IMR-90 (cell line): Measurements from ENCODE around the gene GGNBP2. TPM values are rescaled to one million over a fixed set of nuclear protein-coding genes. Genes with fewer than 3 reads are reported as not detected.

Source experiments
- ATAC-seq: fragments of 200-7000 bp; cut with Tn5 transposase; 2 replicates; pipeline ENCODE4 v1.9.1; 2020; ENCODE audit warnings: low read depth, mild to moderate bottlenecking, moderate library complexity
- BruUV-seq: library from RNA; stranded (reverse); fragments of 400-500 nt; replicated peaks from 2 replicates; lab custom pipeline; 2021; lab: Mats Ljungman, UMichigan
- CTCF ChIA-PET: fragments of 300-600 bp; formaldehyde crosslinking; extraction: SDS; loops from one replicate; lab custom pipeline; 2021; ENCODE audit warnings: antibody characterized with exemption; lab: Yijun Ruan, JAX
- POLR2A ChIA-PET: fragments of 300-600 bp; sonication (Branson Sonifier 250); formaldehyde crosslinking; loops from one replicate; lab custom pipeline; 2022; ENCODE audit warnings: antibody characterized with exemption; ENCODE audit not compliant: unreplicated experiment; lab: Charles Lee
- DNase-seq: peaks from one replicate; pipeline ENCODE4 v3.0.0; 2013
- H2AFZ ChIP-seq: replicated peaks from 2 replicates; pipeline ENCODE3; 2013; ENCODE audit warnings: low read length, mild to moderate bottlenecking; ENCODE audit not compliant: poor library complexity
- H2AK5ac ChIP-seq: 2 replicates; pipeline ENCODE4 v1.6.1; 2013; ENCODE audit warnings: low read depth, low read length, inconsistent platforms
- H2AK9ac ChIP-seq: replicated peaks from 2 replicates; pipeline ENCODE3; 2013; ENCODE audit warnings: mild to moderate bottlenecking, low read depth, low read length, moderate library complexity; ENCODE audit not compliant: poor library complexity
- H2BK120ac ChIP-seq: 2 replicates; pipeline ENCODE4 v1.6.1; 2013; ENCODE audit warnings: low read depth, low read length, inconsistent platforms
- H2BK15ac ChIP-seq: 3 replicates; pipeline ENCODE4 v1.6.1; 2013; ENCODE audit warnings: low read depth, low read length, inconsistent platforms
- H2BK20ac ChIP-seq: 2 replicates; pipeline ENCODE4 v1.6.1; 2013; ENCODE audit warnings: low read depth, mild to moderate bottlenecking, inconsistent platforms, low read length, moderate library complexity
- H2BK5ac ChIP-seq: 2 replicates; pipeline ENCODE4 v1.6.1; 2013; ENCODE audit warnings: mild to moderate bottlenecking, low read depth, low read length, inconsistent platforms; ENCODE audit not compliant: poor library complexity, severe bottlenecking
- H3K14ac ChIP-seq: replicated peaks from 2 replicates; pipeline ENCODE4 v1.6.1; 2013; ENCODE audit warnings: low read depth, low read length, inconsistent platforms
- H3K18ac ChIP-seq: 2 replicates; pipeline ENCODE4 v1.6.1; 2013; ENCODE audit warnings: low read depth, low read length, control low read depth
- H3K23ac ChIP-seq: 2 replicates; pipeline ENCODE4 v1.6.1; 2013; ENCODE audit warnings: low read depth, low read length, inconsistent platforms
- H3K27ac ChIP-seq: 2 replicates; pipeline ENCODE4 v1.5.1; 2013; ENCODE audit warnings: mild to moderate bottlenecking, control low read depth, low read length; ENCODE audit not compliant: insufficient read depth
- H3K27me3 ChIP-seq: 2 replicates; pipeline ENCODE4 v1.6.1; 2013; ENCODE audit warnings: low read length; ENCODE audit not compliant: control insufficient read depth, insufficient read depth
- H3K36me3 ChIP-seq: 2 replicates; pipeline ENCODE4 v1.6.1; 2013; ENCODE audit warnings: low read length, mixed read lengths; ENCODE audit not compliant: control insufficient read depth, insufficient read depth
- H3K4ac ChIP-seq: 2 replicates; pipeline ENCODE4 v1.6.1; 2013; ENCODE audit warnings: low read depth, low read length, inconsistent platforms
- H3K4me1 ChIP-seq: 2 replicates; pipeline ENCODE4 v1.6.1; 2013; ENCODE audit warnings: low read length, mixed read lengths; ENCODE audit not compliant: control insufficient read depth, insufficient read depth
- H3K4me2 ChIP-seq: 2 replicates; pipeline ENCODE4 v1.6.1; 2013; ENCODE audit warnings: low read depth, mild to moderate bottlenecking, control low read depth, low read length, moderate library complexity
- H3K4me3 ChIP-seq: 2 replicates; pipeline ENCODE4 v1.5.1; 2013; ENCODE audit warnings: low read depth, mild to moderate bottlenecking, control low read depth, low read length, moderate library complexity; ENCODE audit not compliant: insufficient read depth
- H3K56ac ChIP-seq: 2 replicates; pipeline ENCODE4 v1.6.1; 2013; ENCODE audit warnings: low read length, inconsistent platforms; ENCODE audit not compliant: insufficient read depth; ENCODE audit errors: extremely low read depth
- H3K79me1 ChIP-seq, 2 experiments: 2 replicates each; pipeline ENCODE4 v1.6.1; 2013; ENCODE audit warnings: low read length in 2 of 2, inconsistent platforms in 1 of 2, low read depth in 1 of 2
- H3K9ac ChIP-seq: 2 replicates; pipeline ENCODE4 v1.6.1; 2013; ENCODE audit warnings: low read depth, low read length, control low read depth
- H3K9me1 ChIP-seq: 2 replicates; pipeline ENCODE4 v1.6.1; 2013; ENCODE audit warnings: low read length, inconsistent platforms; ENCODE audit not compliant: insufficient read depth
- H3K9me3 ChIP-seq: 2 replicates; pipeline ENCODE4 v1.6.1; 2013; ENCODE audit warnings: low read length; ENCODE audit not compliant: control insufficient read depth, insufficient read depth
- H4K20me1 ChIP-seq: 2 replicates; pipeline ENCODE4 v1.6.1; 2013; ENCODE audit warnings: low read length, inconsistent platforms; ENCODE audit not compliant: insufficient read depth
- H4K5ac ChIP-seq: 2 replicates; pipeline ENCODE4 v1.6.1; 2013; ENCODE audit warnings: mild to moderate bottlenecking, low read depth, low read length, control low read depth
- H4K8ac ChIP-seq, 2 experiments: 2 replicates each; pipeline ENCODE4 v1.6.1; 2013; ENCODE audit warnings: low read depth in 2 of 2, low read length in 2 of 2, control low read depth in 1 of 2, inconsistent platforms in 1 of 2
- H4K91ac ChIP-seq: 2 replicates; pipeline ENCODE4 v1.6.1; 2013; ENCODE audit warnings: low read depth, low read length, inconsistent platforms; ENCODE audit not compliant: insufficient read depth
- BHLHE40 ChIP-seq: fragments of 150-350 bp; IDR thresholded peaks from 2 replicates; pipeline ENCODE4 v1.6.1; 2016; ENCODE audit warnings: mild to moderate bottlenecking, low read depth, low read length
- CEBPB ChIP-seq: IDR thresholded peaks from 2 replicates; pipeline ENCODE4 v1.6.1; 2012; ENCODE audit warnings: low read depth, low read length, improper control_type of control experiment
- CHD1 ChIP-seq: IDR thresholded peaks from 2 replicates; pipeline ENCODE4 v1.6.1; 2012; ENCODE audit warnings: low read depth, low read length, improper control_type of control experiment
- CTCF ChIP-seq: conservative IDR thresholded peaks from 2 replicates; pipeline ENCODE4 v1.5.1; 2012; ENCODE audit warnings: mild to moderate bottlenecking, low read depth, low read length, improper control_type of control experiment
- ELK1 ChIP-seq: fragments of 150-350 bp; IDR thresholded peaks from 2 replicates; pipeline ENCODE4 v1.6.1; 2016; ENCODE audit warnings: low read depth, mild to moderate bottlenecking, low read length, moderate library complexity, borderline replicate concordance
- FOS ChIP-seq: fragments of 150-350 bp; IDR thresholded peaks from 2 replicates; pipeline ENCODE4 v1.6.1; 2016; ENCODE audit warnings: low read depth, low read length
- MAFK ChIP-seq: IDR thresholded peaks from 2 replicates; pipeline ENCODE4 v1.6.1; 2012; ENCODE audit warnings: low read depth, low read length, improper control_type of control experiment
- MAZ ChIP-seq: IDR thresholded peaks from 2 replicates; pipeline ENCODE4 v1.6.1; 2012; ENCODE audit warnings: low read depth, mild to moderate bottlenecking, low read length, improper control_type of control experiment, moderate library complexity, borderline replicate concordance
- MXI1 ChIP-seq: IDR thresholded peaks from 2 replicates; pipeline ENCODE4 v1.6.1; 2012; ENCODE audit warnings: low read depth, mild to moderate bottlenecking, low read length, moderate library complexity, borderline replicate concordance
- NFE2L2 ChIP-seq: fragments of 150-350 bp; IDR thresholded peaks from 2 replicates; pipeline ENCODE4 v1.6.1; 2016; ENCODE audit warnings: low read depth, mild to moderate bottlenecking, low read length
- POLR2A ChIP-seq: IDR thresholded peaks from 2 replicates; pipeline ENCODE4 v1.6.1; 2012; ENCODE audit warnings: mild to moderate bottlenecking, low read depth, low read length
- RAD21 ChIP-seq: IDR thresholded peaks from 2 replicates; pipeline ENCODE4 v1.6.1; 2012; ENCODE audit warnings: low read length, improper control_type of control experiment
- RCOR1 ChIP-seq: IDR thresholded peaks from 2 replicates; pipeline ENCODE4 v1.6.1; 2012; ENCODE audit warnings: mild to moderate bottlenecking, low read length, improper control_type of control experiment; ENCODE audit not compliant: insufficient replicate concordance
- RFX5 ChIP-seq: IDR thresholded peaks from 2 replicates; pipeline ENCODE4 v1.8.0; 2012; ENCODE audit warnings: low read depth, mild to moderate bottlenecking, low read length, moderate library complexity
- SMC3 ChIP-seq: fragments of 150-350 bp; IDR thresholded peaks from 2 replicates; pipeline ENCODE4 v1.6.1; 2016; ENCODE audit warnings: low read depth, mild to moderate bottlenecking, antibody characterized with exemption, low read length, moderate library complexity
- USF2 ChIP-seq: fragments of 150-350 bp; IDR thresholded peaks from 2 replicates; pipeline ENCODE4 v1.6.1; 2017; ENCODE audit warnings: mild to moderate bottlenecking, antibody characterized with exemption, low read length, low read depth
- WGBS, 2 experiments: methylation state at CpG; one replicate each; pipeline versions ENCODE4 v1.1.5 to v1.1.7; 2013; ENCODE audit warnings: missing lambda C conversion rate in 2 of 2; ENCODE audit not compliant: insufficient read length in 1 of 2; ENCODE audit errors: extremely low coverage in 2 of 2; 5-methylcytosine and 5-hydroxymethylcytosine counted together
- dilution Hi-C: fragments of 300-500 bp; cut with HindIII; formaldehyde crosslinking; loops from one replicate; pipeline ENCODE4 v1.14.3; 2018; ENCODE audit warnings: low sequenced_read_pairs; ENCODE audit not compliant: unreplicated experiment
- in situ Hi-C: fragments of 300-500 bp; cut with MboI; formaldehyde crosslinking; loops from 3 replicates; pipeline ENCODE4 v1.14.3; 2019; ENCODE audit warnings: low sequenced_read_pairs, inconsistent platforms, mixed read lengths
- intact Hi-C: fragments of 100-400 bp; cut with micrococcal nuclease; formaldehyde crosslinking; loops from 2 replicates; pipeline ENCODE4 v1.10.0; 2022
- polyA plus RNA-seq, 3 experiments: library from polyadenylated mRNA; depleted of rRNA; stranded (reverse); fragments of >200 nt; gene quantifications; 2 replicates each; pipeline ENCODE4 v1.2.3, GENCODE V29; 2012; ENCODE audit warnings: low replicate concordance in 1 of 3
- total RNA-seq: library from RNA; depleted of rRNA; stranded (reverse); fragments of >200 nt; gene quantifications from 2 replicates; pipeline ENCODE4 v1.2.3, GENCODE V29; 2012

GGNBP2 gene
- total and polyA plus RNA-seq, 2 of the 4 experiments (the other 2 are of a cell fraction), result 40.7 to 56.2 TPM

GRCh38 chr17:36617773-36618172 is 73.1 kb downstream of the GGNBP2 start:
- intact Hi-C loops (no loop called here), in situ Hi-C loops (no loop called here), dilution Hi-C loops (no loop called here)
- H3K4me3 ChIP-seq, result no peak overlapping the region
- H3K23ac ChIP-seq, result no peak overlapping the region
- H3K18ac ChIP-seq, result no peak overlapping the region
- CTCF ChIA-PET, result interaction anchor here (1.4 kb wide), 1 partner anchor 15 kb away, joined by 5 read pairs; no protein-coding TSS in a partner anchor
- H2AFZ ChIP-seq, result no peak overlapping the region
- H4K5ac ChIP-seq, result no peak overlapping the region
- no peaks in the 10 kb centered on the region for H3K79me1 ChIP-seq
- no peak overlapping the region for H3K14ac ChIP-seq
- no peaks in the 10 kb centered on the region for H3K4me1 ChIP-seq
- H3K4ac ChIP-seq, result no peak overlapping the region
- no peaks in the 10 kb centered on the region for H3K9me3 ChIP-seq
- H3K56ac ChIP-seq, result no peak overlapping the region
- H2BK20ac ChIP-seq, result no peak overlapping the region
- H3K9ac ChIP-seq, result no peak overlapping the region
- no CpG with 5 or more reads among the region's 7 CpGs for whole genome bisulfite sequencing, 2 experiments
- TF ChIP-seq CHD1 (no peak), MXI1 (no peak), BHLHE40 (no peak), POLR2A (no peak), CEBPB (no peak), MAZ (no peak), RCOR1 (no peak), CTCF (no peak), SMC3 (no peak), FOS (no peak), MAFK (no peak), RAD21 (no peak), USF2 (no peak), RFX5 (no peak), NFE2L2 (no peak), ELK1 (no peak)
- no peak overlapping the region for H2BK120ac ChIP-seq
- DNase-seq, result no peak
- H4K8ac ChIP-seq, result no peak overlapping the region
- no peak overlapping the region for H2AK5ac ChIP-seq
- H2BK15ac ChIP-seq, result no peak overlapping the region
- POLR2A ChIA-PET, result no interaction called here
- H3K27ac ChIP-seq, result no peak overlapping the region
- no peaks in the 10 kb centered on the region; the same call in 1 of the 2 replicates for H4K20me1 ChIP-seq
- H2BK5ac ChIP-seq, result no peak overlapping the region
- H3K27me3 ChIP-seq, result peaks cover 12% of the 10 kb centered on the region; the same call in 1 of the 2 replicates
- no peak overlapping the region for H3K4me2 ChIP-seq
- no peak overlapping the region for H2AK9ac ChIP-seq
- no peak overlapping the region for H4K91ac ChIP-seq
- H3K36me3 ChIP-seq, result no peaks in the 10 kb centered on the region
- BruUV-seq, result no TSS peak
- no peaks in the 10 kb centered on the region for H3K9me1 ChIP-seq
- ATAC-seq, result no peak
